Body of pancreas (tissue), 4 donors: ENCODE measurements around the gene ANKS1B. TPM values are rescaled to one million over a fixed set of nuclear protein-coding genes. Genes with fewer than 3 reads are reported as not detected.

Experiments
- ATAC-seq: fragments of 150-250 bp; one replicate; pipeline ENCODE4 v1.9.1; 2016
- DNase-seq, 4 donors: peaks; one replicate each; pipeline ENCODE4 v3.0.0-alpha.2; 2019
- H3K27ac ChIP-seq, 4 donors: fragments of 200-600 bp; sonication (generic); 1 replicate in 3 of 4; 2 replicates in 1 of 4; pipeline versions ENCODE4 v1.5.1 to v1.6.1; 2016 to 2019; ENCODE audit warnings: mild to moderate bottlenecking in 1 of 4, mixed read lengths in 1 of 4, moderate library complexity in 1 of 4
- H3K27me3 ChIP-seq, 2 donors: fragments of 200-600 bp; sonication (generic); one replicate each; pipeline ENCODE4 v1.6.0; 2016; ENCODE audit warnings: mild to moderate bottlenecking in 1 of 2
- H3K36me3 ChIP-seq, 2 donors: fragments of 200-600 bp; sonication (generic); replicated peaks in 1 of 2; 2 replicates each; pipeline ENCODE4 v1.5.1; 2016; ENCODE audit warnings: low read depth in 2 of 2; ENCODE audit not compliant: insufficient read depth in 1 of 2
- H3K4me1 ChIP-seq: fragments of 200-600 bp; sonication (generic); one replicate; pipeline ENCODE4 v1.6.0; 2016
- H3K4me3 ChIP-seq, 2 donors: fragments of 200-600 bp; sonication (generic); 1 replicate in 1 of 2; 2 replicates in 1 of 2; pipeline ENCODE4 v1.5.1; 2016 to 2019
- H3K9me3 ChIP-seq, 3 donors: fragments of 200-600 bp; sonication (generic); 1 replicate in 2 of 3; 2 replicates in 1 of 3; pipeline ENCODE4 v1.5.1; 2016
- CTCF ChIP-seq, 7 experiments: fragments of 450-650 bp in 4 of 7; fragments of 200-600 bp in 3 of 7; sonication (generic) in 3 of 7; IDR thresholded peaks; one replicate each; pipeline ENCODE4 v1.5.1; 2016 to 2019; ENCODE audit warnings: antibody characterized with exemption in 7 of 7
- POLR2A ChIP-seq, 3 donors: fragments of 450-650 bp; IDR thresholded peaks; one replicate each; pipeline ENCODE4 v1.6.1; 2016; ENCODE audit warnings: antibody characterized with exemption in 3 of 3, mild to moderate bottlenecking in 2 of 3
- WGBS, 2 donors: methylation state at CpG; one replicate each; pipeline ENCODE4 v1.1.5; 2017; 5-methylcytosine and 5-hydroxymethylcytosine counted together
- intact Hi-C: fragments of 100-400 bp; cut with DNase I; formaldehyde crosslinking; loops from one replicate; pipeline ENCODE4 v1.15.1; 2023
- total RNA-seq, 2 donors: library from RNA; depleted of rRNA; stranded (reverse); fragments of >200 nt; gene quantifications; one replicate each; pipeline ENCODE4 v1.1.0, GENCODE V29; 2016

ANKS1B gene
- total RNA-seq, 2 donors from 2014 or later: 2.1 to 10.2 TPM

- Histone ChIP-seq H3K4me3 (no peak overlapping the region), H3K27me3 (no peaks in the 10 kb centered on the region), H3K9me3 (no peaks in the 10 kb centered on the region), H3K27ac (no peak overlapping the region), H3K36me3 (peaks cover 0 to 2% of the 10 kb centered on the region in 2 donors), H3K4me1 (no peaks in the 10 kb centered on the region)
- 91 to 93% methylated on average over 6 of the region's 6 CpGs for whole genome bisulfite sequencing, 2 donors
- intact Hi-C loops: loop anchor here (5.0 kb wide), 1 partner anchor 282 kb away; no protein-coding TSS in a partner anchor
- TF ChIP-seq POLR2A (IDR thresholded peaks at IDR 0.05): no peak
- TF ChIP-seq CTCF (IDR thresholded peaks at IDR 0.05): no peak
- ATAC-seq (no peak), DNase-seq (no peak)
Observed at GRCh38 chr12:98719515-98720504, 1264.9 kb downstream of the ANKS1B start.

GRCh38 chr12:98714426-98714825 lies 1270.3 kb downstream of the ANKS1B start:
- peaks cover 0 to 2% of the 10 kb centered on the region in 2 donors for H3K36me3 ChIP-seq
- intact Hi-C loops: no loop called here
- 96 to 97% methylated on average over 4 of the region's 4 CpGs for WGBS, 2 donors
- ATAC-seq (no peak), DNase-seq (no peak)
- H3K4me1 ChIP-seq: peaks cover 4% of the 10 kb centered on the region
- no peak overlapping the region for H3K27ac ChIP-seq
- TF ChIP-seq POLR2A (IDR thresholded peaks at IDR 0.05) (no peak), CTCF (IDR thresholded peaks at IDR 0.05) (no peak)
- H3K4me3 ChIP-seq: no peak overlapping the region
- no peaks in the 10 kb centered on the region for H3K9me3 ChIP-seq
- no peaks in the 10 kb centered on the region for H3K27me3 ChIP-seq

GRCh38 chr12:98709022-98709421 lies 1275.7 kb downstream of the ANKS1B start:
- intact Hi-C loops: no loop called here
- H3K9me3 ChIP-seq: no peaks in the 10 kb centered on the region
- 43 to 50% methylated on average over 1 of the region's 1 CpG for WGBS, 2 donors
- H3K4me3 ChIP-seq: no peak overlapping the region
- DNase-seq (no peak), ATAC-seq (peak; percentile 53)
- peaks cover 8% of the 10 kb centered on the region for H3K4me1 ChIP-seq
- peak overlapping the region in 1 of 4 donors; percentile 29 for H3K27ac ChIP-seq
- H3K27me3 ChIP-seq: no peaks in the 10 kb centered on the region
- no peak for TF ChIP-seq CTCF (IDR thresholded peaks at IDR 0.05)
- no peak for TF ChIP-seq POLR2A (IDR thresholded peaks at IDR 0.05)
- peaks cover 0 to 4% of the 10 kb centered on the region in 2 donors for H3K36me3 ChIP-seq

- no peak for TF ChIP-seq POLR2A (IDR thresholded peaks at IDR 0.05)
- no peak for TF ChIP-seq CTCF (IDR thresholded peaks at IDR 0.05)
- Histone ChIP-seq H3K27ac (no peak overlapping the region), H3K9me3 (no peaks in the 10 kb centered on the region), H3K36me3 (no peaks in the 10 kb centered on the region), H3K4me1 (peaks cover 26% of the 10 kb centered on the region), H3K27me3 (no peaks in the 10 kb centered on the region), H3K4me3 (no peak overlapping the region)
- WGBS, 2 donors: 5 to 29% methylated on average over 1 of the region's 1 CpG
- DNase-seq: no peak
- no peak for ATAC-seq
- intact Hi-C loops: no loop called here
Observed at GRCh38 chr12:98701166-98701565, 1283.6 kb downstream of the ANKS1B start.
